Fibroblast of lung (primary cell): ENCODE data around the gene DUSP1. TPM values are rescaled to one million over a fixed set of nuclear protein-coding genes. Genes with fewer than 3 reads are reported as not detected.

Source experiments
- DNase-seq, 2 donors: peaks; one replicate each; pipeline versions ENCODE4 v3.0.0 to v3.0.0-alpha.2; 2010; ENCODE audit warnings: low read depth in 2 of 2
- H2AFZ ChIP-seq: 2 replicates; pipeline ENCODE4 v1.5.1; 2012; ENCODE audit warnings: low read length, control low read depth, inconsistent platforms
- H3K27ac ChIP-seq: 2 replicates; pipeline ENCODE4 v1.5.1; 2011; ENCODE audit warnings: low read length, control low read depth; ENCODE audit not compliant: insufficient read depth
- H3K27me3 ChIP-seq: 2 replicates; pipeline ENCODE4 v1.5.1; 2011; ENCODE audit warnings: mild to moderate bottlenecking, low read length; ENCODE audit not compliant: control insufficient read depth, insufficient read depth
- H3K36me3 ChIP-seq: 2 replicates; pipeline ENCODE4 v1.5.1; 2011; ENCODE audit warnings: low read length; ENCODE audit not compliant: control insufficient read depth, insufficient read depth
- H3K4me1 ChIP-seq: 2 replicates; pipeline ENCODE4 v1.5.1; 2011; ENCODE audit warnings: low read length; ENCODE audit not compliant: control insufficient read depth, insufficient read depth; ENCODE audit errors: extremely low read depth
- H3K4me2 ChIP-seq: 2 replicates; pipeline ENCODE4 v1.5.1; 2011; ENCODE audit warnings: low read length, control low read depth; ENCODE audit not compliant: insufficient read depth; ENCODE audit errors: extremely low read depth
- H3K4me3 ChIP-seq, 4 experiments: fragments of 200-600 bp in 1 of 4; sonication (generic) in 1 of 4; replicated peaks in 1 of 4; 2 replicates each; pipeline ENCODE4 v1.5.1; 2011 to 2016; ENCODE audit warnings: low read length in 4 of 4, low read depth in 3 of 4, mild to moderate bottlenecking in 3 of 4, control low read depth in 2 of 4, inconsistent platforms in 1 of 4, mixed read lengths in 1 of 4; ENCODE audit not compliant: insufficient read depth in 1 of 4; ENCODE audit errors: control extremely low read depth in 1 of 4
- H3K79me2 ChIP-seq: 2 replicates; pipeline ENCODE4 v1.5.1; 2012; ENCODE audit warnings: mild to moderate bottlenecking, low read length, inconsistent platforms; ENCODE audit not compliant: control insufficient read depth, insufficient read depth
- H3K9ac ChIP-seq: 2 replicates; pipeline ENCODE4 v1.5.1; 2011; ENCODE audit warnings: mild to moderate bottlenecking, low read length, control low read depth; ENCODE audit not compliant: insufficient read depth
- H3K9me3 ChIP-seq: 2 replicates; pipeline ENCODE4 v1.5.1; 2012; ENCODE audit warnings: low read depth, low read length; ENCODE audit not compliant: control insufficient read depth, insufficient read depth
- H4K20me1 ChIP-seq: 2 replicates; pipeline ENCODE4 v1.5.1; 2011; ENCODE audit warnings: low read length; ENCODE audit not compliant: control insufficient read depth, insufficient read depth; ENCODE audit errors: extremely low read depth
- EZH2 ChIP-seq: IDR thresholded peaks from 2 replicates; pipeline ENCODE4 v1.5.1; 2012; ENCODE audit warnings: low read length, control low read depth, mild to moderate bottlenecking; ENCODE audit errors: missing control alignments
- polyA plus RNA-seq, 2 donors: library from polyadenylated mRNA; depleted of rRNA in 1 of 2; stranded (reverse) in 1 of 2; unstranded in 1 of 2; fragments of >200 nt; gene quantifications; 2 replicates each; pipeline ENCODE4 v1.2.1, GENCODE V29; 2011 to 2012; ENCODE audit warnings: missing spikeins in 1 of 2
- total RNA-seq: library from RNA; depleted of rRNA; stranded (reverse); fragments of >200 nt; gene quantifications from 2 replicates; pipeline ENCODE4 v1.2.1, GENCODE V29; 2014
- TF ChIP-seq, protein P1 (sequence below), 2 donors: IDR thresholded peaks in 1 of 2; conservative IDR thresholded peaks in 1 of 2; 1 replicate in 1 of 2; 2 replicates in 1 of 2; pipeline ENCODE4 v1.5.1; 2011 to 2012; ENCODE audit warnings: low read length in 2 of 2, control low read depth in 1 of 2, inconsistent platforms in 1 of 2, low read depth in 1 of 2, mild to moderate bottlenecking in 1 of 2

Gene DUSP1
- total and polyA plus RNA-seq, 2 donors (not counting 1 experiment from before 2014, with no cell fraction given): 121 to 148 TPM

DNA sequence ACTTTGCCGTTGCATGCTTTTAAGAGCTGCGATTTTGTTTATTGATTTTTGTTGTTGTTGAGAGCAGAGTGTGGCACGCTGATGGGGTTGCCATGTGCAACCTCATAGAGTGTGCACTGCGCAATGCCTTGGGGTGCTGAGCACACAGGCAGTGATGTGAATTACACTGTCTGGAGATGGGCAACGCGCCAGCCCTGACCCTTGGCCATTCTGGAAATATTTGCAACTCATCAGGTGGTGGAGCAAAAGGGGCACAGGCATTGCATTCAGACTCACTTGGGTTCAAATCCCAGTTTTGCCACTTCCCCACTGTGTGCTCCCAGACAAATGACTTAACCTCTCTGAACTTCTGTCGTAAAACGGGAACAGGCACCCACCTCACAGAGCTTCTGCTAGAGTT is 25.6 kb downstream of the DUSP1 start:
- Histone ChIP-seq H3K4me3 (no peak overlapping the region), H4K20me1 (no peaks in the 10 kb centered on the region), H3K9me3 (no peaks in the 10 kb centered on the region), H3K9ac (no peak overlapping the region), H3K27me3 (no peaks in the 10 kb centered on the region), H3K4me1 (peaks cover 6% of the 10 kb centered on the region), H3K4me2 (no peak overlapping the region), H3K79me2 (no peaks in the 10 kb centered on the region), H2AFZ (no peak overlapping the region), H3K27ac (no peak overlapping the region), H3K36me3 (no peaks in the 10 kb centered on the region)
- no peak for DNase-seq
- TF ChIP-seq EZH2: no peak
- TF ChIP-seq, protein P1, sequence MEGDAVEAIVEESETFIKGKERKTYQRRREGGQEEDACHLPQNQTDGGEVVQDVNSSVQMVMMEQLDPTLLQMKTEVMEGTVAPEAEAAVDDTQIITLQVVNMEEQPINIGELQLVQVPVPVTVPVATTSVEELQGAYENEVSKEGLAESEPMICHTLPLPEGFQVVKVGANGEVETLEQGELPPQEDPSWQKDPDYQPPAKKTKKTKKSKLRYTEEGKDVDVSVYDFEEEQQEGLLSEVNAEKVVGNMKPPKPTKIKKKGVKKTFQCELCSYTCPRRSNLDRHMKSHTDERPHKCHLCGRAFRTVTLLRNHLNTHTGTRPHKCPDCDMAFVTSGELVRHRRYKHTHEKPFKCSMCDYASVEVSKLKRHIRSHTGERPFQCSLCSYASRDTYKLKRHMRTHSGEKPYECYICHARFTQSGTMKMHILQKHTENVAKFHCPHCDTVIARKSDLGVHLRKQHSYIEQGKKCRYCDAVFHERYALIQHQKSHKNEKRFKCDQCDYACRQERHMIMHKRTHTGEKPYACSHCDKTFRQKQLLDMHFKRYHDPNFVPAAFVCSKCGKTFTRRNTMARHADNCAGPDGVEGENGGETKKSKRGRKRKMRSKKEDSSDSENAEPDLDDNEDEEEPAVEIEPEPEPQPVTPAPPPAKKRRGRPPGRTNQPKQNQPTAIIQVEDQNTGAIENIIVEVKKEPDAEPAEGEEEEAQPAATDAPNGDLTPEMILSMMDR (conservative IDR thresholded peaks at IDR 0.05 in 1 of 2, IDR thresholded peaks at IDR 0.05 in 1 of 2; ENCODE audit: low read depth in 1 of 2, low read length in 2 of 2): no peak

DNA sequence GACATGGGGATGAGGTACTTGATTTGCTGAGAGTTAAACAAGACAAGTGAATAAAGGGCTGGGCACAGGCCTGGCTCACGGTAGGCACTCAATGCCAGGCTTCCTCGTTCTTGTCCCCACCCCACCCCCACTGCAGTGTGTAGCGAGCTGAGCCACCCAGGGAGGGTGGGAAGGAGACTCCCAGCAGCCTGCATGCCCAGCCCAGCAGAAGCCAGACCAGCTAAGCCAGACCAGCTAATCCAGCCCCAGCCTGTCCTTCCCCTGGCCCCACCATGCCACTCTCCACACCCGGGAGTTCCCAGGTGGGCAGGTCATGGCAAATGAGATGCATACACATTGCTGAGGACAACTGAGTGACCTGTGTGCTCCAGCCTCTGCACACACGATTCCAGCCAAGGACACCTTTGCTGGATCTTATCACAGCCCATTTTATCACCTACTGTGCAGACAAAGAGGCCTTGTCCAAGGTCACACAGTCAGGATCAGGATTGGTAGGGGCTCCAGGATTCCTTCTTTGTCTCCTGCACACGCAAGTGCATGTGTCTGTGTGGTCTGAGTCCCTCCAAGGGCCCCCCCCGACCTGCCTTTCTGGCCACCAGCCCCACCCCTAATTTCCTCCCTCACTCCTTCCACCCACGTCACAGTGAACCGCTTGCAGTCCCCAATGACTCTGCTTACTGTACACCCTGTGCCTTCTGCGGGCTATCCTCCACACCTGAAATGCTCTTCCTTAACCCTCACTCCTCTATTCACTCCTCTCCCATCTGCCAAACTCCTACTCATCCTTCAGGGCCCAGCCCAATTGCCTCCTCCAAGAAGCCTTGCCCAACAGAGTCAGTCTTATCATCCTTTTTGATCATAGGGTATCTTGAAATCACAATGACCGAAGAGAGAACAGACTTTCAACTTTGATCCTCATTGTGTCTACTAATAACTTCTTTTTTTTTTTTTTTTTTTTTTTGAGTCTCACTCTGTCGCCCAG is 26.6 kb downstream of the DUSP1 start:
- no peaks in the 10 kb centered on the region for H3K36me3 ChIP-seq
- H3K4me1 ChIP-seq: peaks cover 4% of the 10 kb centered on the region
- no peak overlapping the region for H3K27ac ChIP-seq
- no peak for DNase-seq
- no peaks in the 10 kb centered on the region for H4K20me1 ChIP-seq
- H3K4me3 ChIP-seq: no peak overlapping the region
- no peaks in the 10 kb centered on the region for H3K79me2 ChIP-seq
- no peak overlapping the region for H3K4me2 ChIP-seq
- H3K27me3 ChIP-seq: no peaks in the 10 kb centered on the region
- no peak overlapping the region for H2AFZ ChIP-seq
- H3K9ac ChIP-seq: no peak overlapping the region
- TF ChIP-seq, protein P1 (conservative IDR thresholded peaks at IDR 0.05 in 1 of 2, IDR thresholded peaks at IDR 0.05 in 1 of 2; ENCODE audit: low read depth in 1 of 2, low read length in 2 of 2): no peak
- no peak for TF ChIP-seq EZH2
- no peaks in the 10 kb centered on the region for H3K9me3 ChIP-seq

DNA sequence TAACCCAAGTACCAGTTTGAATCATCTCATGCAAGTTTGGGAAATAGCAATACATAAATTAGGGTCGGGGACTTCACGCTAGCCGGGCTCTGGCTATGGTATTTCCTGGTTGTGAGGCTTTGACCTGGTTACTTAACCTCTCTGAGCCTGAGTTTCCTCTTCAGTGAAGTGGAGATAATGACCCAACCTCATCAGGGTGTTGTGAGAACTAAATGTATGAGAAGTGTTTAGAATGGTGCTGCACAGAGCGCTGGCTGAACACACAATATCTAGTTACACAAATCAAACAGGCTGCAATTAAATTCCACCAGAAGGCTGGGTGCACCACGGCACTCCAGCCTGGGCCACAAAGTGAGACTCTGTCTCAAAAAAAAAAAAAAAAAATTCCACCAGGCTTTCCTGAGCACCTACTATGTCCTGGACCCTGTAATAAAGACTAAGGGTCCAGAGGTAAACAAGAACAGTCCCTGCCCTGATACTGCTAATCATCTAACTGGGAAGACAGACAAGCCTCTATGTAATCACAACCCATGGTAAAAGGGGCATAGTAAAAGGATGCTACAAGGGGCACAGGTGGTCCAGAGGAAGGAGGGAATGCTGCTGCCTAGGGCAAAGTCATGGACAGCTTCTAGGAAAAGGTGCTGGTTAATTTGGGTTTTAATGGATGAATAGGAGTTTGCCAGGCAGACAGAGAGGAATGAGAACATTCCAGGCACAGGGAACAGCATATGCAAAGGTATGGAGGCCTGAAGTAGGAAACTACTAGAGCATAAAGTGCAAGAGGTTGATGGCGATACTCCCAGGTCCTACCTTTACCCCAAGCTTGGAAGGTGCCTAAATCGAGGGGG is 27.7 kb downstream of the DUSP1 start:
- Histone ChIP-seq H3K27me3 (no peaks in the 10 kb centered on the region), H3K9ac (no peak overlapping the region), H3K9me3 (no peaks in the 10 kb centered on the region), H3K36me3 (no peaks in the 10 kb centered on the region), H3K79me2 (no peaks in the 10 kb centered on the region), H3K4me2 (no peak overlapping the region), H3K4me1 (peaks cover 4% of the 10 kb centered on the region), H2AFZ (no peak overlapping the region), H3K27ac (no peak overlapping the region), H3K4me3 (no peak overlapping the region), H4K20me1 (no peaks in the 10 kb centered on the region)
- no peak for DNase-seq
- TF ChIP-seq, protein P1 (conservative IDR thresholded peaks at IDR 0.05 in 1 of 2, IDR thresholded peaks at IDR 0.05 in 1 of 2; ENCODE audit: low read depth in 1 of 2, low read length in 2 of 2): no peak
- no peak for TF ChIP-seq EZH2
